Smooth muscle cell (in vitro differentiated cells): ENCODE measurements around the gene RAB3B. TPM values are rescaled to one million over a fixed set of nuclear protein-coding genes. Genes with fewer than 3 reads are reported as not detected.

Source experiments
- polyA plus RNA-seq: library from polyadenylated mRNA; unstranded; fragments of >200 nt; fragmentation: Nextera tagmentation; extraction: Ambion mirVana; gene quantifications from 2 replicates; pipeline ENCODE4 v1.2.1, GENCODE V29; 2016
- small RNA-seq: library from RNA; depleted of rRNA; stranded (forward); fragments of <200 nt; gene quantifications from one replicate; pipeline ENCODE3, GENCODE V24; 2014
- total RNA-seq: library from RNA; depleted of rRNA; stranded (reverse); fragments of >200 nt; gene quantifications from 2 replicates; pipeline ENCODE4 v1.2.3, GENCODE V29; 2014

The RAB3B gene
- total and polyA plus RNA-seq, 2 experiments from 2014 or later: 3.5 to 9.3 TPM

Small RNA genes within 50 kb of the gene (small RNA-seq; reads per million reads assigned to genes)
- gene RN7SL290P: not detected
- not detected for gene RNA5SP48

Other genes with a start within 250 kb of the RAB3B start
- 81.5 and 88.4 TPM in 2 replicates for gene NRDC, start 112.0 kb downstream of the RAB3B start, total RNA-seq
- gene NRDC, start 112.0 kb downstream of the RAB3B start, polyA plus RNA-seq: 95.2 and 96.1 TPM in 2 replicates
- 7.0 and 8.1 TPM in 2 replicates for gene KTI12, start 43.1 kb upstream of the RAB3B start, total RNA-seq
- gene KTI12, start 43.1 kb upstream of the RAB3B start, polyA plus RNA-seq: 11.6 and 14.2 TPM in 2 replicates
- gene TXNDC12, start 64.5 kb upstream of the RAB3B start, total RNA-seq: 73.0 and 83.4 TPM in 2 replicates
- gene TXNDC12, start 64.5 kb upstream of the RAB3B start, polyA plus RNA-seq: 46.7 and 60.2 TPM in 2 replicates
- gene BTF3L4, start 65.6 kb upstream of the RAB3B start, total RNA-seq: 95.5 and 103 TPM in 2 replicates
- 67.8 and 77.0 TPM in 2 replicates for gene BTF3L4, start 65.6 kb upstream of the RAB3B start, polyA plus RNA-seq
- 19.1 and 19.4 TPM in 2 replicates for gene ZFYVE9, start 151.4 kb upstream of the RAB3B start, total RNA-seq
- gene ZFYVE9, start 151.4 kb upstream of the RAB3B start, polyA plus RNA-seq: 2.7 and 4.8 TPM in 2 replicates